PC-3 (cell line): ENCODE measurements around the gene CFAP99. TPM values are rescaled to one million over a fixed set of nuclear protein-coding genes. Genes with fewer than 3 reads are reported as not detected.

ENCODE experiments used
- ATAC-seq: fragments of 200-7000 bp; cut with Tn5 transposase; 2 replicates; pipeline ENCODE4 v1.9.1; 2020; ENCODE audit warnings: mild to moderate bottlenecking, moderate library complexity
- Bru-seq: library from RNA; stranded (reverse); fragments of 400-500 nt; gene quantifications from one replicate; lab custom pipeline; 2021; lab: Mats Ljungman, UMichigan
- BruChase-seq, 2 experiments: library from RNA; stranded (reverse); fragments of 400-500 nt; gene quantifications; one replicate each; lab custom pipeline; 2021; lab: Mats Ljungman, UMichigan
- BruUV-seq: library from RNA; stranded (reverse); fragments of 400-500 nt; replicated peaks from 2 replicates; lab custom pipeline; 2021; lab: Mats Ljungman, UMichigan
- CTCF ChIA-PET: fragments of 300-600 bp; sonication (Branson Sonifier 250); formaldehyde crosslinking; loops from one replicate; lab custom pipeline; 2022; ENCODE audit warnings: antibody characterized with exemption; lab: Charles Lee
- POLR2A ChIA-PET: fragments of 300-600 bp; sonication (Branson Sonifier 250); formaldehyde crosslinking; loops from one replicate; lab custom pipeline; 2022; ENCODE audit warnings: antibody characterized with exemption; ENCODE audit not compliant: unreplicated experiment; lab: Charles Lee
- DNase-seq: peaks from one replicate; pipeline ENCODE4 v3.0.0-alpha.2; 2015
- H2AFZ ChIP-seq: fragments of 300-600 bp; sonication (generic); 2 replicates; pipeline ENCODE4 v1.6.0; 2016; ENCODE audit warnings: antibody characterized with exemption, low read length
- H3F3A ChIP-seq: fragments of 300-600 bp; sonication (generic); one replicate; pipeline ENCODE4 v1.6.0; 2017; ENCODE audit warnings: antibody characterized with exemption, low read length, control low read depth, mild to moderate bottlenecking; ENCODE audit not compliant: unreplicated experiment
- H3K27ac ChIP-seq: fragments of 300-600 bp; sonication (generic); 2 replicates; pipeline ENCODE4 v1.5.1; 2016; ENCODE audit warnings: mild to moderate bottlenecking, low read length
- H3K27me3 ChIP-seq: fragments of 300-600 bp; sonication (generic); 2 replicates; pipeline ENCODE4 v1.6.1; 2016; ENCODE audit warnings: low read length, mixed read lengths
- H3K36me3 ChIP-seq: fragments of 300-600 bp; sonication (generic); 2 replicates; pipeline ENCODE4 v1.6.1; 2016; ENCODE audit warnings: low read depth, mixed run types, low read length, mixed read lengths
- H3K4me1 ChIP-seq: fragments of 300-600 bp; sonication (generic); 2 replicates; pipeline ENCODE4 v1.5.1; 2016; ENCODE audit warnings: low read length; ENCODE audit not compliant: insufficient read depth
- H3K4me2 ChIP-seq: fragments of 300-600 bp; sonication (generic); 2 replicates; pipeline ENCODE4 v1.6.0; 2016; ENCODE audit warnings: low read length
- H3K4me3 ChIP-seq: fragments of 300-600 bp; sonication (generic); 2 replicates; pipeline ENCODE4 v1.5.1; 2016; ENCODE audit warnings: mild to moderate bottlenecking, low read length, mixed read lengths
- H3K79me2 ChIP-seq: fragments of 300-600 bp; sonication (generic); 2 replicates; pipeline ENCODE4 v1.6.1; 2017; ENCODE audit warnings: low read length, mixed read lengths
- H3K9ac ChIP-seq: fragments of 300-600 bp; sonication (generic); 2 replicates; pipeline ENCODE4 v1.6.0; 2016; ENCODE audit warnings: mild to moderate bottlenecking, low read length
- H3K9me2 ChIP-seq: fragments of 300-600 bp; sonication (generic); replicated peaks from 2 replicates; pipeline ENCODE4 v1.6.1; 2016; ENCODE audit warnings: mixed run types, low read length, mixed read lengths
- H3K9me3 ChIP-seq: fragments of 300-600 bp; sonication (generic); 2 replicates; pipeline ENCODE4 v1.6.1; 2016; ENCODE audit warnings: low read length, mixed read lengths
- H4K20me1 ChIP-seq: fragments of 300-600 bp; sonication (generic); 2 replicates; pipeline ENCODE4 v1.6.1; 2016; ENCODE audit warnings: low read length, mixed read lengths
- CTCF ChIP-seq: fragments of 300-600 bp; sonication (generic); conservative IDR thresholded peaks from 2 replicates; pipeline ENCODE4 v1.5.1; 2017; ENCODE audit warnings: antibody characterized with exemption, low read depth, mild to moderate bottlenecking, low read length
- EZH2 ChIP-seq: fragments of 300-600 bp; sonication (generic); IDR thresholded peaks from one replicate; pipeline ENCODE4 v1.6.1; 2017; ENCODE audit warnings: antibody characterized with exemption, mild to moderate bottlenecking, low read length; ENCODE audit not compliant: unreplicated experiment
- EZH2phosphoT487 ChIP-seq: fragments of 300-600 bp; sonication (generic); IDR thresholded peaks from 2 replicates; pipeline ENCODE4 v1.6.1; 2018; ENCODE audit warnings: mild to moderate bottlenecking, antibody characterized with exemption, low read length, borderline replicate concordance
- intact Hi-C: fragments of 100-400 bp; cut with micrococcal nuclease; formaldehyde crosslinking; loops from 2 replicates; pipeline ENCODE4 v1.9.0; 2023
- long read RNA-seq: library from polyadenylated mRNA; unstranded; transcript quantifications from one replicate; pipeline ENCODE4 v2.0.0, GENCODE V29; 2021; ENCODE audit not compliant: unreplicated experiment
- total RNA-seq: library from RNA; depleted of rRNA; stranded (reverse); fragments of >200 nt; gene quantifications from 2 replicates; pipeline ENCODE4 v1.2.3, GENCODE V29; 2014; rRNA removed

Gene CFAP99
- total RNA-seq (1.3 TPM in 1 of 2 replicates, not detected in the other), Bru-seq, nascent RNA (percentile 15 among the genes with signal in this experiment), BruChase-seq, experiment 1, labeled RNA remaining after a 6-hour chase (percentile 11 among the genes with signal in this experiment), BruChase-seq, experiment 2, labeled RNA remaining after a 2-hour chase (percentile 9 among the genes with signal in this experiment)
- long read RNA-seq, result 0 reads

- Histone ChIP-seq H3K27ac (no peak within 1 kb of the TSS), H3K9me3 (no peaks in the 10 kb centered on the region), H3K27me3 (peaks cover 4% of the 10 kb centered on the region), H3K4me2 (peak within 1 kb of the TSS; percentile 98), H3K9ac (no peak within 1 kb of the TSS), H3K4me1 (peaks cover 12% of the 10 kb centered on the region), H3K9me2 (no peaks in the 10 kb centered on the region), H3K4me3 (peak within 1 kb of the TSS; percentile 71), H3F3A (no peaks in the 10 kb centered on the region), H4K20me1 (no peaks in the 10 kb centered on the region), H2AFZ (peak within 1 kb of the TSS; percentile 64), H3K36me3 (no peaks in the 10 kb centered on the region), H3K79me2 (no peaks in the 10 kb centered on the region)
- ATAC-seq, result peak; percentile 88
- ChIA-PET POLR2A (interaction anchor here (0.6 kb wide), 1 partner anchor 177 kb away, joined by 4 read pairs; no protein-coding TSS in a partner anchor), CTCF (interaction anchor here (0.7 kb wide), 1 partner anchor 57 kb away, joined by 3 read pairs; no protein-coding TSS in a partner anchor)
- TF ChIP-seq EZH2 (no peak), CTCF (no peak), EZH2phosphoT487 (no peak)
- no TSS peak for BruUV-seq
- DNase-seq, result peak; percentile 93
- intact Hi-C loops, result loop anchor here (5.0 to 10.0 kb wide), 2 partner anchors 46 to 157 kb away; partner anchors contain the start of genes MXD4 and RNF4
Observed at GRCh38 chr4:2418650-2419571, at the start of gene CFAP99. Gene CFAP99 (plus strand): TSS chr4:2418955.

- no peak overlapping the region for H3K4me3 ChIP-seq
- H2AFZ ChIP-seq, result no peak overlapping the region
- no peak overlapping the region for H3K4me2 ChIP-seq
- TF ChIP-seq CTCF, result no peak
- TF ChIP-seq EZH2phosphoT487, result no peak
- TF ChIP-seq EZH2, result no peak
- no peaks in the 10 kb centered on the region for H3K9me3 ChIP-seq
- ChIA-PET CTCF (no interaction called here), POLR2A (no interaction called here)
- BruUV-seq, result no TSS peak
- H3K9me2 ChIP-seq, result no peaks in the 10 kb centered on the region
- H3K4me1 ChIP-seq, result no peaks in the 10 kb centered on the region
- H3K36me3 ChIP-seq, result no peaks in the 10 kb centered on the region
- intact Hi-C loops, result no loop called here
- DNase-seq (no peak), ATAC-seq (no peak)
- no peak overlapping the region for H3K9ac ChIP-seq
- H3K79me2 ChIP-seq, result no peaks in the 10 kb centered on the region
- H4K20me1 ChIP-seq, result no peaks in the 10 kb centered on the region
- no peaks in the 10 kb centered on the region for H3K27me3 ChIP-seq
- no peak overlapping the region for H3K27ac ChIP-seq
- no peaks in the 10 kb centered on the region for H3F3A ChIP-seq
Observed at GRCh38 chr4:2370597-2371320, 48.0 kb upstream of the CFAP99 start.
